Neuronal stem cell (in vitro differentiated cells): ENCODE results near the gene TNPO2.

ENCODE experiments used
- DNase-seq: peaks from one replicate; pipeline ENCODE4 v3.0.0-alpha.2; 2013; ENCODE audit warnings: low spot score
- H2AFZ ChIP-seq: one replicate; pipeline ENCODE4 v1.6.1; 2013; ENCODE audit warnings: mild to moderate bottlenecking, low read length, inconsistent platforms
- H2AK5ac ChIP-seq: 2 replicates; pipeline ENCODE4 v1.6.1; 2013; ENCODE audit warnings: low read depth, mild to moderate bottlenecking, inconsistent platforms, low read length, moderate library complexity, mixed read lengths
- H2BK120ac ChIP-seq: 2 replicates; pipeline ENCODE4 v1.6.1; 2013; ENCODE audit warnings: low read depth, mild to moderate bottlenecking, inconsistent platforms, low read length, moderate library complexity, mixed read lengths
- H2BK12ac ChIP-seq: one replicate; pipeline ENCODE4 v1.6.1; 2013; ENCODE audit warnings: low read length, inconsistent platforms
- H2BK15ac ChIP-seq: 2 replicates; pipeline ENCODE4 v1.6.1; 2013; ENCODE audit warnings: mild to moderate bottlenecking, low read length, inconsistent platforms, mixed read lengths
- H2BK5ac ChIP-seq: one replicate; pipeline ENCODE4 v1.6.1; 2013; ENCODE audit warnings: inconsistent platforms, mild to moderate bottlenecking, low read length, moderate library complexity
- H3K14ac ChIP-seq: one replicate; pipeline ENCODE4 v1.6.1; 2013; ENCODE audit warnings: low read length, inconsistent platforms
- H3K18ac ChIP-seq: 2 replicates; pipeline ENCODE4 v1.6.1; 2013; ENCODE audit warnings: low read length, inconsistent platforms
- H3K23ac ChIP-seq: 2 replicates; pipeline ENCODE4 v1.6.1; 2013; ENCODE audit warnings: low read depth, mild to moderate bottlenecking, mixed read lengths, low read length, inconsistent platforms; ENCODE audit not compliant: poor library complexity
- H3K27ac ChIP-seq: replicated peaks from 3 replicates; pipeline ENCODE4 v1.5.1; 2013; ENCODE audit warnings: low read length, inconsistent platforms
- H3K27me3 ChIP-seq, 3 experiments: 2 replicates each; pipeline ENCODE4 v1.6.1; 2013; ENCODE audit warnings: low read length in 3 of 3, mild to moderate bottlenecking in 2 of 3, inconsistent platforms in 1 of 3, low read depth in 1 of 3, mixed read lengths in 1 of 3, moderate library complexity in 1 of 3; ENCODE audit not compliant: control insufficient read depth in 3 of 3, insufficient read depth in 3 of 3
- H3K36me3 ChIP-seq, 2 donors: replicated peaks in 1 of 2; 2 replicates each; pipeline ENCODE4 v1.6.1; 2013; ENCODE audit warnings: low read length in 2 of 2; ENCODE audit not compliant: control insufficient read depth in 2 of 2, insufficient read depth in 2 of 2
- H3K4ac ChIP-seq: 2 replicates; pipeline ENCODE4 v1.6.1; 2013; ENCODE audit warnings: inconsistent platforms, mild to moderate bottlenecking, low read length, moderate library complexity
- H3K4me1 ChIP-seq, 2 donors: 1 replicate in 1 of 2; 2 replicates in 1 of 2; pipeline ENCODE4 v1.6.1; 2013; ENCODE audit warnings: low read length in 2 of 2, low read depth in 1 of 2; ENCODE audit not compliant: control insufficient read depth in 2 of 2, insufficient read depth in 1 of 2
- H3K4me2 ChIP-seq: one replicate; pipeline ENCODE4 v1.6.1; 2013; ENCODE audit warnings: mild to moderate bottlenecking, low read length, inconsistent platforms; ENCODE audit not compliant: insufficient read depth, poor library complexity, severe bottlenecking
- H3K4me3 ChIP-seq, 2 donors: 2 replicates each; pipeline ENCODE4 v1.5.1; 2013; ENCODE audit warnings: low read length in 2 of 2, mild to moderate bottlenecking in 2 of 2, inconsistent platforms in 1 of 2, moderate library complexity in 1 of 2
- H3K79me1 ChIP-seq: one replicate; pipeline ENCODE4 v1.6.1; 2013; ENCODE audit warnings: low read depth, mild to moderate bottlenecking, inconsistent platforms, low read length, moderate library complexity
- H3K9ac ChIP-seq: one replicate; pipeline ENCODE4 v1.6.1; 2013; ENCODE audit warnings: mild to moderate bottlenecking, low read depth, low read length, inconsistent platforms; ENCODE audit not compliant: poor library complexity
- H3K9me3 ChIP-seq, 2 donors: replicated peaks in 1 of 2; 2 replicates each; pipeline versions ENCODE3 to v1.6.1; 2013; ENCODE audit warnings: low read length in 2 of 2, mild to moderate bottlenecking in 2 of 2, inconsistent platforms in 1 of 2, low read depth in 1 of 2, mixed read lengths in 1 of 2, moderate library complexity in 1 of 2; ENCODE audit not compliant: control insufficient read depth in 2 of 2, insufficient read depth in 1 of 2
- H4K8ac ChIP-seq: one replicate; pipeline ENCODE4 v1.6.1; 2013; ENCODE audit warnings: low read depth, mild to moderate bottlenecking, inconsistent platforms, low read length, moderate library complexity
- H4K91ac ChIP-seq: one replicate; pipeline ENCODE4 v1.6.1; 2013; ENCODE audit warnings: low read length, low read depth, mild to moderate bottlenecking, inconsistent platforms; ENCODE audit not compliant: poor library complexity
- WGBS, 2 donors: extraction: QIAGEN DNeasy Blood & Tissue Kit; methylation state at CpG; one replicate each; pipeline ENCODE4 v1.1.7; 2013; ENCODE audit warnings: missing lambda C conversion rate in 2 of 2, mixed read lengths in 1 of 2; ENCODE audit not compliant: insufficient read length in 2 of 2, insufficient replicate concordance in 1 of 2; ENCODE audit errors: extremely low coverage in 2 of 2; 5-methylcytosine and 5-hydroxymethylcytosine counted together

TNPO2 gene

DNA sequence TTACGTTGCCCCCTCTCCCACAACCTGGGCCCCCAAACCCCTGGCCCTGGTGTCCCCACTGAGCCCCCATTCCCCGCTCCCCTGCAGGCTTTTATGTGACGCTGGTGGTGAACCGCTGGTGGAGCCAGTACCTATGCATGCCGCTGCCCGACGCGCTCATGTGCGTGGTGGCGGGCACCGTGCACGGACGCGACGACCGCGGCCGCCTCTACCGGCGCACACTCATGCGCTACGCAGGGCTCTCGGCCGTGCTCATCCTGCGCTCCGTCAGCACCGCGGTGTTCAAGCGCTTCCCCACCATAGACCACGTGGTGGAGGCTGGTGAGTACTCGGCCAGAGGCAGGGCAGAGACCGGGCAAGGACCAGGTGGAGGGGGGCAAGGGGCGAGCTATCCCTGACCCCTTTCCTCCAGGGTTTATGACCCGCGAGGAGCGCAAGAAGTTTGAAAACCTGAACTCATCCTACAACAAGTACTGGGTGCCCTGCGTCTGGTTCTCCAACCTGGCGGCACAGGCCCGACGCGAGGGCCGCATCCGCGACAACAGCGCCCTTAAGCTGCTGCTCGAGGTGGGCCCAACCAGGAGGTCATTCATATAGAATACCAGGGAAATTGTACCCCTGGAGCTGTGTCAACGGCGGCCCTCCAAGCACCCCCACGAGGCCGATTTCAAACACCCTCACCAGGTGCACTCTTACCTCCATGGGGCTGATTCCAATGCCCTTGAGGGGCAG is 30.9 kb upstream of the TNPO2 start:
- H3K18ac ChIP-seq, result peak overlapping the region; percentile 48
- no peak overlapping the region for H2BK120ac ChIP-seq
- H4K8ac ChIP-seq, result no peak overlapping the region
- H3K27me3 ChIP-seq, result peaks cover 0 to 36% (median 29%) of the 10 kb centered on the region in 3 experiments
- peaks cover 2% of the 10 kb centered on the region for H3K79me1 ChIP-seq
- no peak overlapping the region for H2AFZ ChIP-seq
- WGBS, 2 donors, result no CpG with 5 or more reads among the region's 50 CpGs
- H3K4ac ChIP-seq, result no peak overlapping the region
- peak overlapping the region; percentile 89 for H2BK12ac ChIP-seq
- DNase-seq, result no peak
- H3K4me3 ChIP-seq, result no peak overlapping the region
- no peak overlapping the region for H2BK5ac ChIP-seq
- no peaks in the 10 kb centered on the region for H3K36me3 ChIP-seq
- peaks cover 0 to 2% of the 10 kb centered on the region in 2 donors for H3K4me1 ChIP-seq
- no peaks in the 10 kb centered on the region for H3K9me3 ChIP-seq
- H2BK15ac ChIP-seq, result peak overlapping the region; percentile 67
- H3K14ac ChIP-seq, result no peak overlapping the region
- H3K27ac ChIP-seq, result no peak overlapping the region
- H4K91ac ChIP-seq, result no peak overlapping the region
- H2AK5ac ChIP-seq, result peak overlapping the region; percentile 63
- H3K4me2 ChIP-seq, result no peak overlapping the region
- H3K9ac ChIP-seq, result peak overlapping the region; percentile 44
- H3K23ac ChIP-seq, result peak overlapping the region; percentile 93

DNA sequence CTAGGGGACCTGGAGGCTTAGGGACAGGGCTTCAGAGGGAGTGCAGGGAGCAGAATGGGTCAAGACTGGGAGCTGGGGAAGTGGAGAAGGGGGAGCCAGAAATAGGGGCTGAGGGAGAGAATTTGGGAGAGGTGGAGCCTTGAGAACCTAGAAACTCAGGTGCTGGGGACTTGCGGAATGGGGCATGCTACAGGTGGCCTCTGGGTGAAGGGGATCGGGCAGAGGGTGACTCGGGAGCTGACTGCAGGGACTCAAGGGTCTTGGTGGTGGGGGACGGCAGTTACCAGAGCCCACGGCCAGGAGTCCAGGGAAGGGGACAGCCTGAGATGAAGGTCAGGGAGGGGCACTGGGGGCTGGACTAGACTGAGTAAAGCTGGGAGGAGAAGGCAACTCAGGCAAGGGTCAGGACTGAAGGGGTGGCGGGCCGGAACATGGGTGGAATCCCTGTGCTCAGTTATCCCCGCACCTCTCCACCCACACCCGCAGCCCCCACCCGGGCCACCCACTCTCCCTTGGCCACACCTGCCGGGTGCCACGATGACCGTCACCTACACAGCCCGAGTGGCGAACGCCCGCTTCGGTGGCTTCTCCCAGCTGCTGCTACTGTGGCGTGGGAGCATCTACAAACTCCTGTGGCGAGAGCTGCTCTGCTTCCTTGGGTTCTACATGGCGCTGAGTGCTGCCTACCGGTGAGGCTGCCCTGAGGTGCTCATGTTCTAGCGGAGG is 28.5 kb upstream of the TNPO2 start:
- no peak overlapping the region for H2BK15ac ChIP-seq
- no peak overlapping the region for H3K4ac ChIP-seq
- no peak overlapping the region for H3K4me3 ChIP-seq
- no peak for DNase-seq
- peaks cover 4% of the 10 kb centered on the region in 2 donors for H3K9me3 ChIP-seq
- no peaks in the 10 kb centered on the region for H3K4me1 ChIP-seq
- H3K36me3 ChIP-seq, result peaks cover 10% of the 10 kb centered on the region in 2 donors
- H3K27ac ChIP-seq, result no peak overlapping the region
- H4K91ac ChIP-seq, result no peak overlapping the region
- H2BK120ac ChIP-seq, result no peak overlapping the region
- no CpG with 5 or more reads among the region's 23 CpGs for WGBS, 2 donors
- H3K79me1 ChIP-seq, result peaks cover 2% of the 10 kb centered on the region
- no peak overlapping the region for H4K8ac ChIP-seq
- H3K4me2 ChIP-seq, result no peak overlapping the region
- peaks cover 0 to 36% (median 29%) of the 10 kb centered on the region in 3 experiments for H3K27me3 ChIP-seq
- H2AFZ ChIP-seq, result no peak overlapping the region
- no peak overlapping the region for H3K14ac ChIP-seq
- H3K23ac ChIP-seq, result no peak overlapping the region
- H3K18ac ChIP-seq, result no peak overlapping the region
- no peak overlapping the region for H2AK5ac ChIP-seq
- H2BK5ac ChIP-seq, result no peak overlapping the region
- no peak overlapping the region for H3K9ac ChIP-seq
- no peak overlapping the region for H2BK12ac ChIP-seq

DNA sequence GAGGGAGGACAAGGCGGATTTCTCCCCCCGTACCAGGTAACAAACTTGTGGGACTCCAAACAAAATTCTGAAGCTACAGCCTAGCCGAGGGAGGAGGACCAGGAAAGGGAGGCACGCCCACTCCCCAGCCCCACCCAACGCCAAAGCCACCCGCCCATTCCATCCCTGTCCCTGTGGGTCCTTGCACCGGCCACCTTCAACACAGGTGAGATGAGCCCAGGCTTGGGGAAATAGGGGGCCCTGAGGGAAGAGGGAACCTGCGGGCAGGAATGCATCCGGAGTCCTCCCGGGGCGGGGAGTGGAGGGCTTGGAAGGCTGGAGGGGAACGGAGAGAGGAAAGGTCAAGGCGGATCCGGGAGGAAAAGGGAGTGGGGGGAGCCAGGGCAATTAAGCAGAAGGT is 27.9 kb upstream of the TNPO2 start, which contains the start of gene BEST2:
TSS of gene BEST2 (plus strand) at position 157 of the 400 bp plus-strand sequence. CDS start 802 bp downstream, outside the sequence.
- no peak for DNase-seq
- Histone ChIP-seq H3K9ac (peak within 1 kb of the TSS; percentile 5), H4K8ac (no peak within 1 kb of the TSS), H2BK120ac (no peak within 1 kb of the TSS), H4K91ac (no peak within 1 kb of the TSS), H2AK5ac (no peak within 1 kb of the TSS), H2BK5ac (no peak within 1 kb of the TSS), H3K4me2 (no peak within 1 kb of the TSS), H3K36me3 (peaks cover 13% of the 10 kb centered on the region in 2 donors), H3K23ac (no peak within 1 kb of the TSS), H3K79me1 (peaks cover 4% of the 10 kb centered on the region), H2BK15ac (no peak within 1 kb of the TSS), H2BK12ac (no peak within 1 kb of the TSS), H2AFZ (no peak within 1 kb of the TSS), H3K4me3 (no peak within 1 kb of the TSS), H3K18ac (no peak within 1 kb of the TSS), H3K14ac (no peak within 1 kb of the TSS), H3K4ac (no peak within 1 kb of the TSS), H3K9me3 (peaks cover 4% of the 10 kb centered on the region in 2 donors), H3K27ac (no peak within 1 kb of the TSS), H3K27me3 (peaks cover 0 to 36% (median 29%) of the 10 kb centered on the region in 3 experiments), H3K4me1 (no peaks in the 10 kb centered on the region)
- WGBS, 2 donors, result no CpG with 5 or more reads among the region's 14 CpGs

DNA sequence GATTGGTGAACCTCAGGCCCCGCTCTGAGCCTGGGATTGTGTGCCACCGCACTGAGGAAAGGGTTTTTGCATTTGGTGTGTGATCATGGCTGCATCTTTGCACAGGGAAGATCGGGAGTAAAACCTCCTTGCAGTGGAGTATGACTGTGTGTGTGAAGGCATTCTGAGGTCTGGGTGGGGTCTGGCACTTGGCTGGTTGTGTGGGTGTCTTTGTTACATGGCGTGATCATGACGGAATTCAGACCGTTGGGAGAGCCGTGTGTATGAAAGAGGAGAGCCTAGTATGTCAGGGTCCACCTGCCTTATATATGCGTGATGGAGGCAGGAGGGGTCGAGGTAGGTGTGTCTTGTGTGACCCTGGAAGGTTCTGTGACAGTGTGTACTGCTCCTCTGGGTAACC is 27.1 kb upstream of the TNPO2 start:
- H4K91ac ChIP-seq, result no peak overlapping the region
- H3K4me1 ChIP-seq, result no peaks in the 10 kb centered on the region
- H3K27ac ChIP-seq, result no peak overlapping the region
- H2AK5ac ChIP-seq, result no peak overlapping the region
- H3K18ac ChIP-seq, result no peak overlapping the region
- peak overlapping the region; percentile 5 for H3K9ac ChIP-seq
- no peak overlapping the region for H3K23ac ChIP-seq
- H2BK5ac ChIP-seq, result no peak overlapping the region
- H3K27me3 ChIP-seq, result peaks cover 0 to 36% (median 29%) of the 10 kb centered on the region in 3 experiments
- H3K9me3 ChIP-seq, result peaks cover 4% of the 10 kb centered on the region in 2 donors
- no peak overlapping the region for H2AFZ ChIP-seq
- H3K14ac ChIP-seq, result no peak overlapping the region
- H2BK120ac ChIP-seq, result no peak overlapping the region
- H3K4me2 ChIP-seq, result no peak overlapping the region
- no peak overlapping the region for H2BK15ac ChIP-seq
- H2BK12ac ChIP-seq, result no peak overlapping the region
- H3K4me3 ChIP-seq, result no peak overlapping the region
- peaks cover 4% of the 10 kb centered on the region for H3K79me1 ChIP-seq
- WGBS, 2 donors, result no CpG with 5 or more reads among the region's 9 CpGs
- H3K4ac ChIP-seq, result no peak overlapping the region
- no peak for DNase-seq
- peaks cover 18 to 20% of the 10 kb centered on the region in 2 donors for H3K36me3 ChIP-seq
- H4K8ac ChIP-seq, result no peak overlapping the region
